ENCODE measurements around the gene TNFSF13.

TNFSF13 gene

DNA sequence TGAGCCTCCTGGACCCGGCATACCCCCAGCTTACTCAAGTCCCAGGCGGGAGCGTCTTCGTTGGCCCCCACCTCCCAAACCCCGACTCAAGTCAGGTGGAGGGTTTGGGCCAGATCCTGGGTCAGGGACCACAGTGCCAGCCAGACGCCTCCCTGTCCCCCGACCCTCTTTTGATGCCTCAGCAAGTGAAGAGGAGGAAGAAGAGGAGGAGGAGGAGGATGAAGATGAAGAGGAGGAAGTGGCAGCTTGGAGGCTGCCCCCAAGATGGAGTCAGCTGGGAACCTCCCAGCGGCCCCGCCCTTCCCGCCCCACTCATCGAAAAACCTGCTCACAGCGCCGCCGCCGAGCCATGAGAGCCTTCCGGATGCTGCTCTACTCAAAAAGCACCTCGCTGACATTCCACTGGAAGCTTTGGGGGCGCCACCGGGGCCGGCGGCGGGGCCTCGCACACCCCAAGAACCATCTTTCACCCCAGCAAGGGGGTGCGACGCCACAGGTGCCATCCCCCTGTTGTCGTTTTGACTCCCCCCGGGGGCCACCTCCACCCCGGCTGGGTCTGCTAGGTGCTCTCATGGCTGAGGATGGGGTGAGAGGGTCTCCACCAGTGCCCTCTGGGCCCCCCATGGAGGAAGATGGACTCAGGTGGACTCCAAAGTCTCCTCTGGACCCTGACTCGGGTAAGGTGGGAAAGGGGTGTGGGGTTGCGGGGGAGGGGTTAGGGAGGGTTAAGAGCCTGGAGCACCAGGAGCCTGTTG is 4.7 kb downstream of the TNFSF13 start:
- DNase-seq (ENCODE audit: low read depth) = no peak
- no peak overlapping the region; the same call in 1 of the 2 replicates for H3K4me3 ChIP-seq (ENCODE audit: low read depth, low read length)
- TF ChIP-seq, protein P1, sequence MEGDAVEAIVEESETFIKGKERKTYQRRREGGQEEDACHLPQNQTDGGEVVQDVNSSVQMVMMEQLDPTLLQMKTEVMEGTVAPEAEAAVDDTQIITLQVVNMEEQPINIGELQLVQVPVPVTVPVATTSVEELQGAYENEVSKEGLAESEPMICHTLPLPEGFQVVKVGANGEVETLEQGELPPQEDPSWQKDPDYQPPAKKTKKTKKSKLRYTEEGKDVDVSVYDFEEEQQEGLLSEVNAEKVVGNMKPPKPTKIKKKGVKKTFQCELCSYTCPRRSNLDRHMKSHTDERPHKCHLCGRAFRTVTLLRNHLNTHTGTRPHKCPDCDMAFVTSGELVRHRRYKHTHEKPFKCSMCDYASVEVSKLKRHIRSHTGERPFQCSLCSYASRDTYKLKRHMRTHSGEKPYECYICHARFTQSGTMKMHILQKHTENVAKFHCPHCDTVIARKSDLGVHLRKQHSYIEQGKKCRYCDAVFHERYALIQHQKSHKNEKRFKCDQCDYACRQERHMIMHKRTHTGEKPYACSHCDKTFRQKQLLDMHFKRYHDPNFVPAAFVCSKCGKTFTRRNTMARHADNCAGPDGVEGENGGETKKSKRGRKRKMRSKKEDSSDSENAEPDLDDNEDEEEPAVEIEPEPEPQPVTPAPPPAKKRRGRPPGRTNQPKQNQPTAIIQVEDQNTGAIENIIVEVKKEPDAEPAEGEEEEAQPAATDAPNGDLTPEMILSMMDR (IDR thresholded peaks at IDR 0.05; ENCODE audit: insufficient read depth, low read depth, low read length, missing control alignments) = no peak

DNA sequence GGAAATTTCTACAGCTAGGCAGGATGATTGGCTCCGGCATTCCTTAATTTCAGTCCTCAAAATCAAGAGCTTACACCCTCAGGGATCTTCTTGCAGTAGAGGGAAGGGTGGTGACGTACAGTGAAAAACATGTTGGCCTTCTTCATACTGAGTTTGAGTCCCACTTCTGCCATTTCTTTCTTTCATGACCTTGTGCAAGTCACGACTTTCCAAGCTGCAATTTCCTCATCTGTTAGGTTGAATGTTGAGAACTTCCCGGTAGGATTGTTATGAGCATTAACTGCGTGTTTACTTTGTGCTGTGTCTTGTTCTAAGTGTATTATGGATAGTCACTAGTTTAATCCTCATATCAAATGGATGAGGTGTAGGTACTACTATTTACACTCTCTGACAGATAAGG is 11.0 kb downstream of the TNFSF13 start:
- TF ChIP-seq, protein P1 (IDR thresholded peaks at IDR 0.05; ENCODE audit: insufficient read depth, low read depth, low read length, missing control alignments) = no peak
- DNase-seq (ENCODE audit: low read depth) = no peak
- no peak overlapping the region for H3K4me3 ChIP-seq (ENCODE audit: low read depth, low read length)

DNA sequence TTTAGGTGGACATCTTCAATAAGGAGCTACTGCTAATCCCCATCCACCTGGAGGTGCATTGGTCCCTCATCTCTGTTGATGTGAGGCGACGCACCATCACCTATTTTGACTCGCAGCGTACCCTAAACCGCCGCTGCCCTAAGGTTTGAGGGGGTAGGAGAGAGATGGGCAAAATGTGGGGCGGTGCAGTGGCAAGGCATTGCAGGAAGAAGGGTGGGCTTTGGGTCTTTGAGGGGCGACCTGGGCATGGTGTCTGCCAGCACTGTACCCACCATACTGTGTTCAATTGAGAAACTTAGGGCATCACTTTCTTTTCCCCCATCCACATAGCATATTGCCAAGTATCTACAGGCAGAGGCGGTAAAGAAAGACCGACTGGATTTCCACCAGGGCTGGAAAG is 11.8 kb downstream of the TNFSF13 start:
- TF ChIP-seq, protein P1 (IDR thresholded peaks at IDR 0.05; ENCODE audit: insufficient read depth, low read depth, low read length, missing control alignments) = no peak
- no peak overlapping the region for H3K4me3 ChIP-seq (ENCODE audit: low read depth, low read length)
- DNase-seq (ENCODE audit: low read depth) = no peak

DNA sequence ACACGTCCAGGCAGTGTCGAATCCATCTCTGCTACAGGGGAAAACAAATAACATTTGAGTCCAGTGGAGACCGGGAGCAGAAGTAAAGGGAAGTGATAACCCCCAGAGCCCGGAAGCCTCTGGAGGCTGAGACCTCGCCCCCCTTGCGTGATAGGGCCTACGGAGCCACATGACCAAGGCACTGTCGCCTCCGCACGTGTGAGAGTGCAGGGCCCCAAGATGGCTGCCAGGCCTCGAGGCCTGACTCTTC is 13.7 kb downstream of the TNFSF13 start:
- TF ChIP-seq, protein P1 (IDR thresholded peaks at IDR 0.05; ENCODE audit: insufficient read depth, low read depth, low read length, missing control alignments) = no peak
- H3K4me3 ChIP-seq (ENCODE audit: low read depth, low read length) = peak overlapping the region; percentile 93
- no peak for DNase-seq (ENCODE audit: low read depth)

DNA sequence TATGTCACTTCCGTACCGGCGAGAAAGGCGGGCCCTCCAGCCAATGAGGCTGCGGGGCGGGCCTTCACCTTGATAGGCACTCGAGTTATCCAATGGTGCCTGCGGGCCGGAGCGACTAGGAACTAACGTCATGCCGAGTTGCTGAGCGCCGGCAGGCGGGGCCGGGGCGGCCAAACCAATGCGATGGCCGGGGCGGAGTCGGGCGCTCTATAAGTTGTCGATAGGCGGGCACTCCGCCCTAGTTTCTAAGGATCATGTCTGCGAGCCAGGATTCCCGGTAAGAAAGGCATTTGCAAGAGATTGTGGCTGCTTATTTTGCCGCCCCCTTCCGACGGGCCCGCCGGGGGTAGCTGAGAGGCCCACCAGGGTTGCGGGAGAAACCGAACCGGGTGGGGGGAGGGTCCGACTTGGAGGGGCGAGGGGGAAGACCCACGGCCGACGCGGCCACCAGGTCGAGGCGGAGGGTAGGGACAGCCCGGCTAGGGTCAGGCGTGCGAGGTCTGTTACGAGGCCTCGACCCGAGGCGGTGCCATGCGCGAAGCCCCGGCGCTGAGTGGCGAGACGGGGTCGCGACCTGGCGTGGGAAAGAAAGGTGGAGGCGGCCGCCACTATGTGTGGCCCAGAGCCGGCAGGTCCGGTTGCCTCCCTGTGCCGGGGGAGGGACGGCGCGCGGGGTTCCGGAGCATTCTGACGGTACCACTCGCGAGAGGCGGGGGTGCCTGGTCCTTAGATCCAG is 14.2 kb downstream of the TNFSF13 start:
- TF ChIP-seq, protein P1 (IDR thresholded peaks at IDR 0.05; ENCODE audit: insufficient read depth, low read depth, low read length, missing control alignments) = no peak
- peak; percentile 99 for DNase-seq (ENCODE audit: low read depth)
- H3K4me3 ChIP-seq (ENCODE audit: low read depth, low read length) = peak overlapping the region; percentile 95

DNA sequence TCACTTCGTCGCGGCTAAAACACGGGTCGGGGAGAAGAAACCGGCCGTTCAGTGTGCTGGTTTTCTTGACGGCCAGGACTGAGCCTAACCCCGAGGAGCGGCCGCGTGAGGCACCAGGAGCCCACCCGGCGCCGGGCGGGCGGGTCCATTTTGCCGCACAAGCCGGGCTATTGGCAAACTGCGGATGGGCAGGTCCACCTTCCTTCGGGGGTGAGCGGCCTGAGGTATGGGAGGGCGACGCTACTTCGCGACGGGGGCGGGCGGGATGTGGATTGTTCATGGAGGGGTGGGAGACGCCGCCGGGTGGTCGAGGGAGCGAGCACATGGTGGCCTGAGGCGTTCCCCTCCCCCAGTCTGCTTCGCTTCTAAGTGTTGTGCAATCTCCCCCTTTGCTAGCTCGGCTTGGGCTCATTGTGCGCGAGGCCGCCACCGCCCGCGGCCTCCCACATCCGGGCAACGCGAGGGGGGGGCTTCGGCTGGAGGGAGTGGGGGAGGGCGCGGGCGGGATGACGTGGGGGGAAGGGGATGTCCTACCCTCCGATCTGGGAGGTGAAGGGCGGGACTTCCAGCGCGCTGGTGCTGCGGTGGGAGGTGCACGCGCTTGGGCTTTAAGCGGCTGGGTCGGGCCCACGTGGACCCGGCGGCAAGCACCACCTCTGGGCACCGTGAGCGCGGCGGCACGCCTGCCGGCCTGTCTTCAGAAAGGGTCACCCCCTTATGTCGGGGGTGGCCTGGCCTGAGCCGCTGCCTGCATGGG is 15.0 kb downstream of the TNFSF13 start:
- peak; percentile 95 for DNase-seq (ENCODE audit: low read depth)
- H3K4me3 ChIP-seq (ENCODE audit: low read depth, low read length) = peak overlapping the region; percentile 95
- TF ChIP-seq, protein P1 (IDR thresholded peaks at IDR 0.05; ENCODE audit: insufficient read depth, low read depth, low read length, missing control alignments) = no peak

Measured in GM12865 (cell line).